IPS-NIHi7 (cell line): ENCODE data around the gene COL4A4.
"Not testable (repeated sequence)": the region's sequence is repeated elsewhere in the genome, so short reads cannot be mapped to it uniquely, and the experiment has no call there.

Source experiments
- DNase-seq: peaks from one replicate; pipeline ENCODE4 v3.0.0; 2012; ENCODE audit warnings: mixed read lengths; ENCODE audit errors: extremely low spot score

Gene COL4A4

DNA sequence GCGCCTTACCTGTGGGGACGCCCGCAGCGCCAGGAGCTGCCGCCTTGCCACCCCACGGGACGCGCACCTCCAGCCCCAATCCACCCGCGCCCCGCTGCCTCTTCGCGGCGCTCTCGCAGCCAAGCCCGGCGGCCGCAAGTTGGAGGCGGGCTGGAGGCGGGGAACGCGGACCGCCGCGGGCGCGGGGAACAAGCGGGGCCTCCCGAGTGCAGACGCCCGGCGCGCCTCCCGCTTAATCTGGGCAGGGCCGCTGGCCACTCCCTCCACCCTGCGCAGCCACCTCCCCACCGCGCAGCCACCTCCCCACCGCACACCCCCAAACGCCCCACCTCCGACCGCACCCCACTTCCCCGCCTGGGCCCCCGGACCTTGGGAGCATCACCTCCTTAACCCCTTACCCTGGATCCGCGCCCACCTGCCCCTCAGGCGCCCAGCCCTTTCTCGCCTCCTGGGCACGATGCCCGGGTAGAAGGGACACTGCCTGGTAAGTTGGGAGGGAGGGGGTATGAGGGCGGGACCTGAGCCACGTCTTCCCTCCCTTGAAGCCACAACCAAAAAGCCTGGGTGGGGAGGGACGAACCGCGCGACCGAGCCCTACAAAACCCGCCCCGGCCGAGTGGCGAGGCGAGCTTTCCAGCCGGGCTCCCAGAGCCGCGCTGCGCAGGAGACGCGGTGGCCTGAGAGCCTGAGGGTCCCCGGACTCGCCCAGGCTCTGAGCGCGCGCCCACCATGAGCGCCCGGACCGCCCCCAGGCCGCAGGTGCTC is at the start of gene COL4A4, which contains the start of gene COL4A3:
Gene COL4A4, minus strand, starts transcription at position 208 of the 765 bp plus-strand sequence. CDS start 16,722 bp downstream, outside the sequence.
Gene COL4A3, plus strand, starts transcription at position 627 of the 765 bp plus-strand sequence. Its CDS starts 103 bp downstream, at position 730.
- DNase-seq: peak; percentile 50

DNA sequence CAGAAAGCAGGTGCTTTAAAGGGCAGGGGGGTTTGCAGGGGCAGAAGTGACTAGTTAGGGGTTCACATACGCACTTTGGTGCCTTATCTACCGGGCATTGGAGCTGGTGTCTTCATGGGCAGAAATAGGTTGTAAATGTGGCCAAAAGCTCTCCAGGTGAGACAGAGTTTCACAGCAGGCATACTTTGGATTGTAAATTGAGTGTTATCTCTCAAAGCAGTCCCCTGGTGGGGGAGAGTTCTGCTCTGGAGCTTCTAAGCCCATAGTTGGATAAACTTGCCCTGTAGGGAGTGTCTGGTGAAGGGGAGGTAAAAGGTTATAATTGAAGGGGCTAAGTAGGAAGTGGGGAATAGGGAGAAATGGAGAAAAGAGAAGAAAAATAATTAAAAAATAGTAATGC is 43.6 kb upstream of the COL4A4 start:
- DNase-seq: peak; percentile 33

DNA sequence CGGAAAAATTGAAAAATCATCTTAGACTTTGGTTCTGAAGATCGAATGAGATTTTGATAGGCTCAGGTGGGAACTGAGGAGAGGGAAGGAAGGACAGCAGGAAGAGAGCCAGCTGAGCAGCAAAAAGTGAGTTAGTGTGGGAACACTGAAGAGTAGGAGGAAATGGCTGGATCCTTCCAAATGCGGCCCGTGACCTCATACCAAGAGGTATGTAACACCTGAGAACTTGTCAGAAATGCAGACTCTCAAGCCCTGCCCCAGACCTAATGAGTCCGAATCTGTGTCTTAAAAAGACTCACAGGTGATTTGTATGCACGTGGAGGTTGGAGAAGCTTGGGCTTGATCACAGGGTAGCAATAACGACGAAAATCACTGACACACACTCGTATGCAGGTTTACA is 42.4 kb upstream of the COL4A4 start:
- DNase-seq: no peak

DNA sequence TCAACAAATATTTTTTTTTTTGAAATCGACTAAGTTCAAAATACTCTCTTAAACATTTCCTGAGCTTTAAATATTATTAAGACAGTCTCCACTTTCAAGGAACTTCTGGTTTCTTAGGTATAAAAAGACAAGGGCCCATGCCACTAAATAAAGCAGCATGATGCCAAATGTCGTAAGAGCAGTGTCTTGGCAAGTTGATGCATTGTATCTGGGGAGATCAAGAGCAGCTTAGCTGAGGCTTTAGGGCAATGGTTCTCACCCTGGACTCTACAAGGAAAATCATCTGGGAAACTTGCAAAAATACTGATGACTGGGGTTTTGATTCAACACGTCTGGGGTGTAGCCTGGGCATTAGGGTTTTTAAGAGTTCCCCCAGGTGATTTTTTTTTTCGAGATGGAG is 41.7 kb upstream of the COL4A4 start:
- no peak for DNase-seq

DNA sequence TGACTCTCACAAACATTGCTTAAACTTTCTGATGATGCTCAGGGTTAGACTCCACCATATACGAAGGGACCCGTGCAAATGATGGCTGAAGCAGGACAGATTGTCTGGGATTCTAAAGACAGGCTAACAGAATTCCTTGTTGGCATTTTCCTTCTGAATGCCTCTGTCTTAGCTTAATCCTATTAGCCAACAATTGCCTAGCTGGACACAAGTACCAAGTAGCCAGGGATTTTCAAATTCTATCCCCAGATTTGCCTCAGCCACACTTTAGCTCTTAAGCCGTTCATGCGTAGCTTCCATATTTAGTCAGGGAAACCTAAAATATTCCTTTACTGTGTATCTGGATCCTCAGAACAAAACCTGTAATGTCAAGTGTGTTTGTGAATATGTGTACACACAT is 40.4 kb upstream of the COL4A4 start:
- no peak for DNase-seq

DNA sequence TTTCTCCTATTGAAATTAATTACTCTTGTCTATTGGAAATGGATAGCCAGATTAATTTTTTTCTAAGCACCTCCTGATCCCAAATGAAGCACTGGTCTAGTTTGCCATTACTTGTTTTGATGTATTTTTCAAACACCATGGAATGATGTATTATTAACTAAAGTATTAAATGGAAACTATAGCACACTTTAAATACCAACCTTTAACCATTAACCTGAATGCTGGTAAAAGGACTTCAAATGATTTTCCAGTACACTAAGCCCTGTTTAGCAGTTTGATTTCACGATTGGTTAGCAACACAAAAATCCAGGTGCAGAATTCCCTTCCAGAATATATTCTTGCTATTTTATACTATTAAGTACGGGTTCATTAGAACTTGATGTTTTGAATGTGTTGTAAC is 37.8 kb upstream of the COL4A4 start:
- DNase-seq: no peak

DNA sequence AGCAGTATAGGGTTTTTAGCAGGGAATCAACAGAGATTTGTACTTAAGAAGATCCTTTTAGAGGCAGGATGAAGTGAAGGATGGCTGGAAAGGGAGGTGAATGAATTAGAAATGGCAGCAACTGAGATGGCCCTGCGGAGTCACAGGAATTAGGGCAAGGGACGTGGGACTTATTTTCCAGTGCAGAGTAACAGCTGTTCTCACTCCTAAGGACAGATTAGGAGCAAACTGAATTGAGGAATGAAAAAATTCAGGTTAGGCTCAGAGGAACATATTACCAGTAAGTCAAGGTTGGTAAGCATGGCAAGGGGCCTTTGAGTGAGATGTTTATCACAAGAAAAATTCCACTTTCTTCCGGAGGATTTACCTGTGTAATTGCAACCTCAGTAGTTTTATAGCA is 34.9 kb upstream of the COL4A4 start:
- no peak for DNase-seq

DNA sequence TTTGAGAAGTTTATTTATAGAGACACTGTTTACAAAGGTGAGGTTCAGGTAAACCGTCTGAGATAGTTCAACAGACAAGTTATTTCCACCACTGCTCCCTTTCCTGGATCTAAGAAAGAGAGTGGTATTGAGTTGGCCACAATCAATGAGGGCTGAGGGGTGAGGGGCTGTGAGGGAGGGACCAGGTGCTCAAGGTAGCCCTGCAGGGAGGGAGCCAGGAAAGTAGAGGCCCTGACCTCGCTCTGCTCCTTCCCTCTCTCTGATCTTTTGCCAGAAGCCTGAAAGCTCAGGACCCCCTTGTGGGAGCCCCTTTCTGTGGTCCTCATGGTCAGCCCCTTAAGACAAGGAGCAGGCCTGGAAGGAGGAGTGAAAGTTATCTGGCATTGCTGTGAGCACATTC is 30.2 kb upstream of the COL4A4 start:
- DNase-seq: no peak

DNA sequence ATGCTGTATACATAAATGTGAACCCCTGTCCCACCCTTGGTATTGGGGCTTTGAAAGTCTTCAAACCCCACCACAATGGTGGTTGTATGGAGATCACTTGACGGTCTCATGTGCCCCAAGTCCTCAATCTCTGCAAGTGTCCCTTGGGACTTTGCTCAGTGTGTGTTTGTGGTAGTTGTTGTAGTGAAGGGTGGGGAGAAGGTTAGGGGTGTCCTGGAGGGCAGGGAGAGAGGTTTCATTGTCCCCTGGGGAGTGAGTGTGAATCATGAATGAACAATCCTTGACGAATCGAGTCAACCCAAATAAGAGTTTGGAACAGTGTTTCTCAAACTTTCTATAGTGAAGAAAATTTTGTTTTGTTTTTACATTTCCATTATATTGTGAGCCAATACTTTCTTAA is 28.5 kb upstream of the COL4A4 start:
- DNase-seq: no peak

DNA sequence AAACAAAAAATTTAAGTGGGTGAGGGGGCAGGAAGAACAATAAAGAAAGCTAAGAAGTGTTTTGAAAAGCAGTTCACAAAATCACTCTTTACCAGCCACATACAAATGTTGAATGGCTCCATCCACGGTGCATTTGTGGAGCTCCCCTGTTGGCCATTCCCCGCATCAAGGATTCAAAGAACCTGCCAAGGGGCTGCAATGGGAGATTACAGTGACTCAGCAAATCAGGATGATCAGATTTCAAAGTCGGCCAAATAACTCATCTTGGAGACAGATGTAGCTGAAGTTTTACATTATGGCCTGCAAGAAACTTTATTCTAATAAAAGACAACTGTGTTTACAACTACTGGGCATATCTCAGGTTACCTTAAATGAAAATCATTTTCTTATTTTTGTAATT is 27.4 kb upstream of the COL4A4 start:
- peak; percentile 47 for DNase-seq

DNA sequence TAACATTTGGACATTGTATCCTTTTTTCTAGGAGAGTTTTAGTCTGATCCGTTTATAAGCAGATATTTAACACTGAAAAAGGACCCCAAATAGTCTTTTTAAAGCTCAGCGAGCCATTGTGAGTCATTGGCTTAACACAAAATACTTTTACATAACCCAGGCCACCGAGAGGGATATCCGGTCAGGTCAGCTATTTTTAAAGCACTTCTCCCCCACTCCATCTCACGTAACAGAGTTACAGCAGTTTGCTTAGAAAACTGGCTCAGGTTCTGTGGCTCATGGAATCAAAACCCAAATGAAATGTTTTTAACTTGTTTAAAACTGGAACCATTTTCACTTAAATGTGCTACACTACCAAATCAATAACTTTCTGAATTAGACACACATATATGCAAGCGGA is 24.3 kb upstream of the COL4A4 start:
- DNase-seq: no peak

DNA sequence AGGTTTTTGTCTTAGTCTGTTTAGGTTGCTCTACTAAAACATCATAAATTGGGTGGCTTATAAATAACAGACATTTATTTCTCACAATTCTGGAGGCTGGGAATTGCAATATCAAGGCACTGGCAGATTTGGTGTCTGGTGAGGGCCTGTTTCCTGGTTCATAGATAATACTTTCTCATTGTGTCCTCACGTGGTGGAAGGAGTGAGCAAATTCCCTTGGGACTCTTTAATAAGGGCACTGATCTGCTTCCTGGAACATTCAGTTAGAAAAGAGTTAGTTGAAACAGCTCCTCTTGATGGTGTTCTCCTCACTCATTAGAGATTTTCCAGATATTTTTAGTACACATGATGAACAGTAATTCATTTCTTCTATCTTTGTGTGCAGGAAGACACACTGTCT is 22.7 kb upstream of the COL4A4 start:
- DNase-seq: no peak

DNA sequence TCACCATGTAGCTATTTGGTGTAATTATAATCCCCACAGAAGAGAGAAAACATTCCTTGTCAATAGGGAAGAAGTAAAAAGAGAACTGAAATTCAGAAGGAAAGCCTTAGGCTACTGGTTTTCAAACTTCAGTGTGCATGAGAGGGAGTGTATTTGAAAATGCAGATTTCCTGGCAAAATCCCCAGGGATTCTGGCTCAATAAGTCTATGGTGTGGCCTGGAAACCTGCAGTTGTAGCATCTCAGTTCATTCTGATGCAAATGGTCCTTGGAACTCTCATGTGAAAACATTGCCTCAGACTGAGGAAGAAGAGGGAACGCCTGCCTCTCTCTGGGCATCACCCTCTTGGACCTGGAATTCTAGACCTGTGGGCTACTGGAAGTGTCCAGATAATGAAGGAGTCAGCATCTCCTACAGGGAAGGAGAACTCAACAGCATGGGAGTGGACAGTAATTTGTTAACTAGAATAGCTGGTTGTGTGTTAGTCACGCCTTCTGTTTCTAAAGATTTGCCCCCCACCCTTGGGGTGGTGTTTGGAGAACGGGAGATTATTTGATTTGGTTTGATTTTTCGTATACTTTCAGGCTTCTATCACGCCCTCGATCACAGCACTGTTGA is 21.7 kb upstream of the COL4A4 start:
- DNase-seq: no peak

DNA sequence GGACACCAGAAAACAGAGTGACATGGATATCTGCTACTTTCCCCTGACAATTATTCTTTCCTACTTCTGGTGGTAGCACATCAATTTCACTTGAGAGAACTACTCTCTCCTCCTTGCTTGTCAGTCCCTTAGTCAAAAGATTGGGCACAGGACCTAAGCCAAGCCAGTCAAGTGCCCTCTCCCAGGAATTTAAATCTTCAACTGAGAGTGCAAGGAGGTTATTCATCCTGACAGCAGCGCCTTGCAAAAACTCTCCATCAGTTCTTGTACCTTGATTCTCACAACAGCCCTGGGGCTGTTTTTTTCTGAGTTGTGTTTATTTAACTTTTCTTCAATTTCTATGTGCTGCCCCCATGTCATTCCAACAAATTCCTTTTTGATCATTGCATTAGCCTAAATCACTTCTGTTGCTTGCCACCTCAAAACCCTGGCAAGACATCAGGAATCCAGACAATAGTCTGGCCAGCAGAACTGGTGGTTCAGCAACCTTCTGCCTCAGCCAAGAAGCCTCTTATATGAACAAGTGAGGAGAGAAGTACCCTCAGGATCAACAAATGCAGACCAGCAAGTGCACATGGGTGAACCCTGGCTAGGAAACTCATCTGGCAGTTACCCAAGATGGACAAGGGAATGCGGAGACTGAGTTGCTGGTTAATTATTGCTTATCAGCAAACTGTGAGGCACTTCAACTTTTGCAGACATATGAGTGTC is 19.8 kb upstream of the COL4A4 start:
- no peak for DNase-seq

DNA sequence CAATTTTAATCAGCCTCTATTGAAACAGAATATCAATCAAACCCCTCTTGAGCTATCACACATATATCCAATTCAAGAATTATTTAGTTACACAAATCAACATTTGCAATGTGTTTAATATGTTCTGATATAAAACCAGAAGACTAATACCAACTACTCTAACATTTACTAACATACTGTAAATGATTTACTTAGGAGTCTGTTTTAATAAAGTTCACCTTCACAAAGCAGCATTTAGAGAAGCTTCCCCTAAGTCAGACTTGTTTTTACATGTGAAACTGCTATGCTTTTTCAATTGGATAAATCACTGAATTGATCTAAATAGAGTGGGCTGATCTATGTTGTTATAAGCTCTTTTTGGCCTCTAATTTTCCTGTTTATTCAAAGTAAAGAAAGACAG is 18.8 kb upstream of the COL4A4 start:
- DNase-seq: no peak

DNA sequence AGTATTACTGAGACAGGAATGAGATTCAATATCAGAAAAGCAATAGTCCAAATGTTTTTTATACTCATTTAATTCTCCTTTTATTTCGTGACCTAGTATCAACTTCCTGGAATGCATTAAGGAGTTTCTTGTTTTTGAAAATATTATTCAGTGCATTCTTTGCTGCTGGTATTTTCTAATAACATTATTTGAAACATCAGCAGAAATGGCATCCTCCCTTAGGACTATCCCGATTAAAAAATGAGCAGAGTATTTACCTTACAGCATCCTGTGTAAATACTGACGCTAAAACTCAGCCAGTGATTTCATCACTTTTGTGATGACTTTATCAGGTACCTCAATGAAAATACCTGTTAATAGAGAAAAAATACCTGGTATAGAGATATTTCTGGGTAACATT is 16.8 kb upstream of the COL4A4 start:
- no peak for DNase-seq

DNA sequence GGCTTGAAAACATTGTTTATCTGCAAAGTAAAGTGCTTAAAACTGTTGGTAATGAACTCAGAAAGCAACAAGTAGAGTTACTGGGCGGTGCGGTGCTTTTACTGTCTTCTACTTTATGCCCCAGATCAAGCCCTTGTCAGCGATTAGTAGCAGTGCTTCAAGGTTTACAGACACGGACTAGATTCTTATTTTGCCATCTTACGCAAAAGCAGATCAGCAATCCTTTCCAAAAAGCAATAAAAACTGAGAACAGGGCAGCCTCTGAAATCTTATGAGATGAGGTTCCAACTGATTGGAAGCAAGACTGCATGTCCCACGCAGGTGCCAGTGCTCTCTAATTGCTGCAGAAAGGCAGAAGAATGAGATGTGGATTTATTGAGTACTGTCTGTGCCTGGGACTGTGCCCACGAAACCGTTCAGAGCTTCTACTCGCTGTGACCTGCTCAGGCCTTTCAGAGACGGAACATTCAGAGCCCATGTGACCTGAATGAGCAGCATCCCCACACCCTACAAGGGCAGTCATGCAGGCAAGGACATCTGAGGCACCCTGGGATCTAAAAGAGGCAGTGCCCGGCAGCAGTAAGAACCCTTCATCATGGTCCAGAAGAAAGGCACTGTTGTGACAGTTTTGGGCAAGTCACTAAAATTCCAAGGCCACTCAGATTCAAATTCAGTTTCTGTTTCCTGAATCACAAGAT is 16.1 kb upstream of the COL4A4 start:
- no peak for DNase-seq

DNA sequence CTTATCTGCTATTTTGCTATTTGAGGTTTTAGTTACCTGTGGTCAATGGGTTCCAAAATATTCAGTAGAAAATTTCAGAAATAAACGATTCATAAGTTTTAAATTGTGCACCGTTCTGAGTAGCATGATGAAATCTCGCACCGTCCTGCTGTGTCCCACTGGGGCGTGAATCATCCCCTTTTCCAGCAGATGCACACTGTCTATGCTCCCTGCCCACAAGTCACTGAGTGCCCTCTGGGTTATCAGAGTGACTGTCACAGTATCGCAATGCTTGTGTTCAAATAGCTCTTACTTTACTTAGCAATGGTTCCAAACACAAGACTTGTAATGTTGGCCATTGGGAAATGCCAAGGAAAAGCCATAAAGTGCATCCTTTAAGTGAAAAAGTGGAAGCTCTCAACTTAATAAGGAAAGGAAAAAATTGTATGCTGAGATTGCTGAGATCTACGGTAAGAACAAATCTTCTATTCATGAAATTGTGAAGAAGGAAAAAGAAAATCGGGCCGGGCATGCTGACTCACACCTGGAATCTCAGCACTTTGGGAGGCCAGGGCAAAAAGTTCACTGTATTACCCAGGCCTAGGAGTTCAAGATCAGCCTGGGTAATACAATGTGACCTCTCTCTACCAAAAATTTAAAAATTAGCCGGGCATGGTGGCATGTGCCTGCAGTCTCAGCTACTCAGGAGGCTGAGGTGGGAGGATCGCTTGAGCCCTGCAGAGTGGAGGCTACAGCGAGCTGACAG is 13.8 kb upstream of the COL4A4 start:
- DNase-seq: no peak

DNA sequence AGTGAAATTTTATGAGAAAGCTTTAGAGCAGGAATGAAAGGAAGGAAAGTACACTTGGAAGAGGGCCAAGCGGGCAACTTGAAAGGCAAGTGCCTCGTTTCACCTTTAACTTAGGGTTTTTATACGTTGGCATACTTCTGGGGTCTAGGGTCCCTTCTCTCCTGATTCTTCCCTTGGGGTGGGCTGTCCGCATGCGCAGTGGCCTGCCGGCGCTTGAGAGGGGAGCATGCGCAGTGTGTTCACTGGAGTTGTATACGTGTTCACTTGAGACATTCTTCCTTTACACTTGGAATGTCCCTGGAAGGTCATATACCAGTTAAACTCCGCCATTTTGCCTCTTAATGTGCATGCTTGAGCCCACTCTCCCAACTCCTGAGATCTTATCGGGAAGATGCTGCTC is 7.8 kb upstream of the COL4A4 start:
- DNase-seq: not testable (repeated sequence)

DNA sequence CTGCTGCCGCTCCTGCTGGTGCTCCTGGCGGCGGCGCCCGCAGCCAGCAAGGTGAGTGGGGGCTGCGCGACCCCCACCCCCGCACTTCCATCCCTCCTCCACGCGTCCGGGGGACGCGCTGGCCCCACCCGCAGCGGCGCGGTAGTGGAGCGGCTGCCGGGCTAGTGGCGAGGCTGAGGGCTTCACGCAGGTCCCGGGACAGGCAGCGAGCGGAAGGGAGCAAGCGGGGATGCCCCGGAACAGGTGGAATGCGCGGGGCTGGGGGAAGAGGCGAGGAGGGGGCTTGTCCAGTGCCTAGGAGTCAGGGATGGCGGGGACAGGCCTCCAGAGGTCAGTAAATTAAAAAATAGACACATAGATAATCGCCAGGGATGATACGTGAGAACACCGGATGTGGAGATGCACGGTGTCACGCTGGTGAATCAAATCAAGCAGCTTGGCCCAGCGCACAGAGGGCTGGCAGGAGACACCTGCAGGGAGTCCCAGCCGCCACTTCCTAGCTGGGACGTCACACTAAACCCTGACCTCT is 822 bp upstream of the COL4A4 start:
- peak; percentile 38 for DNase-seq

DNA sequence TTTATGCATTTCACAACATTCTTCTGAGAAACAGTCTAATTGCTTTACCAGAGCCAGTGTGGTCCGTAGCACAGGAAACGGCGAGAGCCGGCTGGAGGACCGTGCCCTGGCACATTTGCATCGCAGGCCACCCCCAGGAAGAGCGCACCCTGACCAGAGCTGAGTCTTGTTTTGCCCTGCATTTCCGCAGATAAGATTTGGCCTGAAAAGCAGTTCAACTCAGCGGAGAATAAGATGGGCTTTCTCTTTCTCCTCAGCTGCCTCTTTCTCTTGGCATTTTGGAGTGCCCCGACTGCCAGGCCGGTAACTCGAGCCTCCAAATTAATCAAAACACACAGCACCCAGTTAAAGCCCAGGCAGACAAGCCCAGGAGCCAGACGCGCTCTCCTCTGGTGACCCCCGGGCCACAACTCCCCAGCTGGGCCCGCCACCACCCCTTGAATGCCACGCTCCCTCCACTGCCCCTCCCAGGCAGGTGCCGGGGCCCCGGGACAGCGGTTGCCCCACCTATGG is 464 bp downstream of the COL4A4 start:
- peak; percentile 31 for DNase-seq
